ENCODE results near the gene TMIGD2. TPM values are rescaled to one million over a fixed set of nuclear protein-coding genes. Genes with fewer than 3 reads are reported as not detected.

The TMIGD2 gene
- total and polyA plus RNA-seq, 2 donors (not counting 1 experiment from before 2014, with no cell fraction given): not detected

DNA sequence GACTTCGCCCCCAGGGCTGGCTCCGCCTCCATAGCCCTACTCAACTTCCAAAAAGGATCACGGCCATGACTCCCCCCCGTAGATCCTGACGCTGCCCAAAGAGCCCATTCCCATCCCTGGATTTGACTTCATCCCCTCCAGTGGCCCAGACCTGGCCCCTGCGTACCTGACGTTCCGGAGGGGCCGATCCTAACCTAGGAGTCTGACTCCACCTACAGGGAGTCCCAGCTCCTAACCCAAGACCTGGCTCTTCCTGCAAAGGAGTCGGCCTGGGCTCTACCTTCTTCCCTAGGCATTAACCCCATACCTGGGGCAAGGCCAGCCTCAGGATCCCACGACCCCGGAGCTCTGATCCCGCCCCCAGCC lies 25.7 kb upstream of the TMIGD2 start:
- Histone ChIP-seq H3K9ac (ENCODE audit: insufficient read depth, low read length) (no peak overlapping the region), H3K27ac (ENCODE audit: insufficient read depth, low read length) (no peak overlapping the region), H3K36me3 (ENCODE audit: control insufficient read depth, insufficient read depth, low read length) (no peaks in the 10 kb centered on the region), H3K27me3 (ENCODE audit: control insufficient read depth, insufficient read depth, low read length) (peaks cover 3% of the 10 kb centered on the region), H3K4me1 (ENCODE audit: control insufficient read depth, extremely low read depth, insufficient read depth, low read length) (no peaks in the 10 kb centered on the region), H3K9me3 (ENCODE audit: control insufficient read depth, insufficient read depth, low read depth, low read length) (no peaks in the 10 kb centered on the region), H3K4me2 (ENCODE audit: extremely low read depth, insufficient read depth, low read length) (no peak overlapping the region), H2AFZ (ENCODE audit: low read length) (peak overlapping the region; percentile 30), H3K4me3 (replicated peaks in 1 of 4; ENCODE audit: control extremely low read depth in 1 of 4, insufficient read depth in 1 of 4, low read depth in 3 of 4, low read length in 4 of 4) (peak overlapping the region in 2 of 4 experiments; percentile 29 to 53), H4K20me1 (ENCODE audit: control insufficient read depth, extremely low read depth, insufficient read depth, low read length) (no peaks in the 10 kb centered on the region), H3K79me2 (ENCODE audit: control insufficient read depth, insufficient read depth, low read length) (no peaks in the 10 kb centered on the region)
- no peak for DNase-seq (ENCODE audit: low read depth in 2 of 2)
- TF ChIP-seq EZH2 (IDR thresholded peaks at IDR 0.05; ENCODE audit: low read length, missing control alignments): no peak
- TF ChIP-seq, protein P1, sequence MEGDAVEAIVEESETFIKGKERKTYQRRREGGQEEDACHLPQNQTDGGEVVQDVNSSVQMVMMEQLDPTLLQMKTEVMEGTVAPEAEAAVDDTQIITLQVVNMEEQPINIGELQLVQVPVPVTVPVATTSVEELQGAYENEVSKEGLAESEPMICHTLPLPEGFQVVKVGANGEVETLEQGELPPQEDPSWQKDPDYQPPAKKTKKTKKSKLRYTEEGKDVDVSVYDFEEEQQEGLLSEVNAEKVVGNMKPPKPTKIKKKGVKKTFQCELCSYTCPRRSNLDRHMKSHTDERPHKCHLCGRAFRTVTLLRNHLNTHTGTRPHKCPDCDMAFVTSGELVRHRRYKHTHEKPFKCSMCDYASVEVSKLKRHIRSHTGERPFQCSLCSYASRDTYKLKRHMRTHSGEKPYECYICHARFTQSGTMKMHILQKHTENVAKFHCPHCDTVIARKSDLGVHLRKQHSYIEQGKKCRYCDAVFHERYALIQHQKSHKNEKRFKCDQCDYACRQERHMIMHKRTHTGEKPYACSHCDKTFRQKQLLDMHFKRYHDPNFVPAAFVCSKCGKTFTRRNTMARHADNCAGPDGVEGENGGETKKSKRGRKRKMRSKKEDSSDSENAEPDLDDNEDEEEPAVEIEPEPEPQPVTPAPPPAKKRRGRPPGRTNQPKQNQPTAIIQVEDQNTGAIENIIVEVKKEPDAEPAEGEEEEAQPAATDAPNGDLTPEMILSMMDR (conservative IDR thresholded peaks at IDR 0.05 in 1 of 2, IDR thresholded peaks at IDR 0.05 in 1 of 2; ENCODE audit: low read depth in 1 of 2, low read length in 2 of 2): no peak

DNA sequence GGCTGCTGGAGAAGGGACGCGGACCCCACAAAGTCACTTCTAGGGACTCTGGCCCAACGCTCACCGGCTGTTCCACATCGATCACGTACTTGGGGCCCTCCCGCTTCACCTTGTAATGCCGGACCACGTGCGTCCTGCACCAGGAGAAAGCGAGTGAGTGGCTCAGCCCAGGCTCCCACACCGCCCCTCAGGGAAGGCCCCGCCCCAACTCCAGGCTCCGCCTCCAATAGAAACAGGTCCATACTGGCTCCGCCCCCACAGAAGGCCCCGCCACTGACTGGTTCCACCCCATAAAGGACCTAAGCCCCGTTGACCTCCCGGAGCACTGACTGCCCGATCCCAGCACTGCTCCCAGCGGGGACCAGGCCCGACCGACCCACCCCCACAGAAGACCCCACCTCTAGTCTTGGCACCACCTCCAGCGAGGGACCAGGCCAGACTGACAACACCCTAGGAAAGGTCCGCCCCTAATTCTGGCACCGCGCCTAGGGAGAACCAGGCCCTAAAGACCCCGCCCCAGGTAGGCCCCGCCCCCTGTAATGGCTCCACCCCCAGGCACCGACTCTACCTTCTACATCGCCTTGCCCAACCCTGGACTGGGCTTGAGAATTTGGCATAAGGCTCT lies 25.2 kb upstream of the TMIGD2 start:
- peak overlapping the region in 1 of 4 experiments; percentile 53 for H3K4me3 ChIP-seq (replicated peaks in 1 of 4; ENCODE audit: control extremely low read depth in 1 of 4, insufficient read depth in 1 of 4, low read depth in 3 of 4, low read length in 4 of 4)
- TF ChIP-seq EZH2 (IDR thresholded peaks at IDR 0.05; ENCODE audit: low read length, missing control alignments): peak; percentile 42
- TF ChIP-seq, protein P1 (conservative IDR thresholded peaks at IDR 0.05 in 1 of 2, IDR thresholded peaks at IDR 0.05 in 1 of 2; ENCODE audit: low read depth in 1 of 2, low read length in 2 of 2): no peak
- no peaks in the 10 kb centered on the region for H3K79me2 ChIP-seq (ENCODE audit: control insufficient read depth, insufficient read depth, low read length)
- no peaks in the 10 kb centered on the region for H3K4me1 ChIP-seq (ENCODE audit: control insufficient read depth, extremely low read depth, insufficient read depth, low read length)
- no peaks in the 10 kb centered on the region for H4K20me1 ChIP-seq (ENCODE audit: control insufficient read depth, extremely low read depth, insufficient read depth, low read length)
- H2AFZ ChIP-seq (ENCODE audit: low read length): no peak overlapping the region
- no peaks in the 10 kb centered on the region for H3K36me3 ChIP-seq (ENCODE audit: control insufficient read depth, insufficient read depth, low read length)
- no peak overlapping the region for H3K27ac ChIP-seq (ENCODE audit: insufficient read depth, low read length)
- no peaks in the 10 kb centered on the region for H3K9me3 ChIP-seq (ENCODE audit: control insufficient read depth, insufficient read depth, low read depth, low read length)
- no peak overlapping the region for H3K4me2 ChIP-seq (ENCODE audit: extremely low read depth, insufficient read depth, low read length)
- peaks cover 3% of the 10 kb centered on the region for H3K27me3 ChIP-seq (ENCODE audit: control insufficient read depth, insufficient read depth, low read length)
- peak; percentile 22 to 39 for DNase-seq (ENCODE audit: low read depth in 2 of 2)
- H3K9ac ChIP-seq (ENCODE audit: insufficient read depth, low read length): no peak overlapping the region

DNA sequence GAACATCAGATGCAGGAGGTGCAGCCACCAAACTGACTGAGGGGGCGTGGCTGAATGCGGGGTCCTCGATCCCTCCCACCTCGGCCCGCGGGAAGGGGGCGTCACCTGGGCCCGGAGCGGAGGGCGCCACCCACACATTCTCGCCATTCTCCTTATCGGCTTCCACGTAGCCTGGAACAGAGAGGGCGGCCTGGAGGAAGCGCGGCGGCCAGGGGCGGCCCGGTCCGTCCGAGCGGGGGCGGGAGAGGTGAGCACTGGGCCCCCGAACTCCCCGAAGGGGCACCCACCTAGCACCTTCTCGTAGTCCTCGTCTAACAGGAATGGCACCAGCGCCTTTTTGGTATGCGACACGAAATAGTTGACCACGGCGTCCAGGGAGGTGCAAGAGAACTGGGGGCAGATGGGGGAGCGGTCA lies 24.7 kb upstream of the TMIGD2 start:
- TF ChIP-seq, protein P1 (conservative IDR thresholded peaks at IDR 0.05 in 1 of 2, IDR thresholded peaks at IDR 0.05 in 1 of 2; ENCODE audit: low read depth in 1 of 2, low read length in 2 of 2): no peak
- no peak for TF ChIP-seq EZH2 (IDR thresholded peaks at IDR 0.05; ENCODE audit: low read length, missing control alignments)
- H3K4me1 ChIP-seq (ENCODE audit: control insufficient read depth, extremely low read depth, insufficient read depth, low read length): no peaks in the 10 kb centered on the region
- no peaks in the 10 kb centered on the region for H3K36me3 ChIP-seq (ENCODE audit: control insufficient read depth, insufficient read depth, low read length)
- H3K4me2 ChIP-seq (ENCODE audit: extremely low read depth, insufficient read depth, low read length): no peak overlapping the region
- H3K9ac ChIP-seq (ENCODE audit: insufficient read depth, low read length): no peak overlapping the region
- no peaks in the 10 kb centered on the region for H3K9me3 ChIP-seq (ENCODE audit: control insufficient read depth, insufficient read depth, low read depth, low read length)
- no peaks in the 10 kb centered on the region for H3K79me2 ChIP-seq (ENCODE audit: control insufficient read depth, insufficient read depth, low read length)
- H4K20me1 ChIP-seq (ENCODE audit: control insufficient read depth, extremely low read depth, insufficient read depth, low read length): no peaks in the 10 kb centered on the region
- H2AFZ ChIP-seq (ENCODE audit: low read length): no peak overlapping the region
- peaks cover 3% of the 10 kb centered on the region for H3K27me3 ChIP-seq (ENCODE audit: control insufficient read depth, insufficient read depth, low read length)
- no peak for DNase-seq (ENCODE audit: low read depth in 2 of 2)
- no peak overlapping the region for H3K4me3 ChIP-seq (replicated peaks in 1 of 4; ENCODE audit: control extremely low read depth in 1 of 4, insufficient read depth in 1 of 4, low read depth in 3 of 4, low read length in 4 of 4)
- no peak overlapping the region for H3K27ac ChIP-seq (ENCODE audit: insufficient read depth, low read length)

Data from fibroblast of lung (primary cell).